Left renal pelvis (tissue), 4 donors: ENCODE results near the gene TM4SF4. TPM values are rescaled to one million over a fixed set of nuclear protein-coding genes. Genes with fewer than 3 reads are reported as not detected.
"Not testable (repeated sequence)": the region's sequence is repeated elsewhere in the genome, so short reads cannot be mapped to it uniquely, and the experiment has no call there.

ENCODE experiments used
- DNase-seq, 4 donors: peaks; one replicate each; pipeline ENCODE4 v3.0.0-alpha.2; 2013; ENCODE audit warnings: low read depth in 4 of 4, low spot score in 3 of 4
- polyA plus RNA-seq, 4 donors: library from polyadenylated mRNA; unstranded; fragments of 120-200 nt; gene quantifications; one replicate each; pipeline ENCODE4 v1.2.1, GENCODE V29; 2013; ENCODE audit not compliant: insufficient read length in 4 of 4

Gene TM4SF4
- 1 to 10 TPM in 3 of 4 donors, under 1 TPM in 1; 0.76 to 2.8 (median 2.6) TPM for polyA plus RNA-seq

GRCh38 chr3:149474250-149474817 lies at the start of gene TM4SF4:
Gene TM4SF4 (plus strand): TSS chr3:149474697. CDS start chr3:149474878, 181 bp downstream.
- DNase-seq = no peak

- DNase-seq = no peak
Measured at GRCh38 chr3:149424918-149425317, 49.6 kb upstream of the TM4SF4 start.

DNA sequence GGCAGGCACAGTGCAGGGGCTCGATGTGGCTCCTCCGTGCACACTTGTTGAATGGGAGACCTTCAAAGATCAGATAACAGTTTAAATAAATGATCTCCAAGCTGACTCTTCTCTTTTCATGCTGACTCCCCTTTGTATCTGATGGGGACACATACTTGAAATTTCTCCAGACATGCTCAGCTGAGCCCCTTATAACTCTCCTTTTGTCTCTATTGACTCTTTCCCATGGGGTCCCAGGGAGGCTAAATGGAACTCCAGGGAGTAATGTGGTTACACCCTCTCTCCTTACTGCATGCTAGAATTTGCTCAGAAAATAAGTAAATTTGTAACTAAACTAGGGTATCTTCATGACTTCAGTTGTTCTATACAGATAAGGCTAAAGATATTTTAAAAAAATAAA lies 48.2 kb upstream of the TM4SF4 start:
- no peak for DNase-seq

DNA sequence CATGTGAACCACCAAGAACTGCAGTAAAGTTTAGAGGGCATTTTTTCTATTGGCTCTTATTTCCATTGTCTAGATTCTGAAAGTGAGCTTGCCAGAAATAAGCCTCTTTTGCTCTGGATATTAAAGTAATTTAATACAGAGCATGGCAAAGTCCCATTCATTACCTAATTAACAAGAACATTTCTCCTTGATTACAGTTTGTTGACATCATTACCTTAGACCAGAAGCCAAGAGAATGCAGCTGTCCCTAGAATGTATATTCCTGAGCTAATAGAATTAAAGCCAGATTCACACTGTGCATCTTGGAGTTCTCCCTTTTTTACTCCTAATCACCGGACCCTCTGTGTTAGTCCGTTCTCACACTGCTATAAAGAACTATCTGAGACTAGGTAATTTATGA lies 46.4 kb upstream of the TM4SF4 start:
- DNase-seq = no peak

DNA sequence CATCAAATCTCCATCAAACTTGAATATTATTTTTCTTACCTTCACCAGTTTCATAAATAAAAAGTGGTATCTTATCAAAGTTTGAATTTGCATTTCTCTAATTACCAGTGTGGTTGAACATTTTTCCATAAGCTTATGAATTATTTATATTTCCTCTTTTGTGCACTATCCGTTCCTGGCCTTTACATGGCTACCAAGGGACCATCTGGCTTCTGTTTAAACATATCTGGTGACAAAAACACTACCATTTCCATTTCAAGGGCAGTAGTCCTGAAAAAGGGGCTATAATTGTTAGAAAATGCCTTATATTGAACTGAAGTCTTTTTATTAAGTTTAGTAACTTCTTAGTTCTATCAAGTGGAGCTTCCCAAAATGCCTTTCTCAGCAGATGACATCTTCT lies 44.3 kb upstream of the TM4SF4 start:
- DNase-seq = no peak

DNA sequence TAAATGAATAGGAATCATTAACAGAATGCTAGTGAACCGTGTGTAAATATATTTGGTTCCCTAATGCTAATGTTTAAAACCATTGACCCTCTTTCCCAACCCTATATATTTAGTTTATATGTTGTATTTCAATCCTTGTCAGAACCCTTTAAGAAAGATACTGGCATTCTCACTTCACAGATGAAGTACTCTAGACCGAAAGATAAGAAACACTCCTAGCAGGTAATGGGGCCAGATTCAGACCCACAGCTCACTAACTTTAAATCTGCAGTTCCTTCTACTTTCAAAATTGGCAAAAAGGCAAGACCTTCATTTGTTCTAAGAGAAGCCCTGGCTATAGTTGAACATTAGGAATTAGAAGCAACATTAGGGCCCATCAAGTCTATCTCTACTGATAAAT lies 42.3 kb upstream of the TM4SF4 start:
- no peak for DNase-seq

DNA sequence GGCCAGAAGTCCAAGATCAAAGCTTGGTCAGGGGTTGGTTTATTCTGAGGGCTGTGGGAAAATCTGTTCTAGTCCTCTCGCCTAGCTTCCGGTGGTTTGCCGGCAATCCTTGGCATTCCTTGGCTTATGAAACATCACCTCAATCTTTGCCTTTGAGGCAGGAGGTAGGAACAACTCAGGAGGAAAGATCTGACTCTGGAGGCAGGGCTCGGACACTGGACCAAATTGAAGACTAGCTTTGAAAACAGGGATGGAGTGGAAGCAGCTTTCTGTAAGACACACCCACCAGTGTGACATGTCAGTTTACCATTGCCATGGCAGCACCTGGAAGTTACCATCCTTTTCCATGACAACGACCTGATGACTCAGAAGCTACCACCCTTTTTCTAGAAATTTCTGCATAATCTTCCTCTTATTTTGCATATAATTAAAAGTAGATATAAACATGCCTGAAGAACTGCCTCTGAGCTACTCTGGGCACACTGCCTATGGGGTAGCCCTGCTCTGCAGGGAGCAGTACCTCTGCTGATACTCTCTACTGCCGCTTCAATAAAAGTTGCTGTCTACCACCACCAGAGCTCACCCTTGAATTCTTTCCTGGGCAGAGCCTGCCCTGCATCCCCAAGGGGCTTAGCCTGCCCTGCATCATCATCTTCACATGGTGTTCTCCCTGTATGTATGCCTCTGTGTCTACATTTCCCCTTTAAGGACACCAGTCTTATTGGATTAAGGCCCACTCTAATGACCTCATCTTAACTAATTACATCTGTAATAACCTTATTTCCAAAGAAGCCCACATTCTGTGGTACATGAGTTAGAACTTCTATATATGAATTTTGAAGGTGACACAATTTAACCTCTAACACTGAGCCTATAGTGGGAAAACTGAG lies 38.3 kb upstream of the TM4SF4 start:
- no peak for DNase-seq

GRCh38 chr3:149437286-149437685 lies 37.2 kb upstream of the TM4SF4 start:
- no peak for DNase-seq

DNA sequence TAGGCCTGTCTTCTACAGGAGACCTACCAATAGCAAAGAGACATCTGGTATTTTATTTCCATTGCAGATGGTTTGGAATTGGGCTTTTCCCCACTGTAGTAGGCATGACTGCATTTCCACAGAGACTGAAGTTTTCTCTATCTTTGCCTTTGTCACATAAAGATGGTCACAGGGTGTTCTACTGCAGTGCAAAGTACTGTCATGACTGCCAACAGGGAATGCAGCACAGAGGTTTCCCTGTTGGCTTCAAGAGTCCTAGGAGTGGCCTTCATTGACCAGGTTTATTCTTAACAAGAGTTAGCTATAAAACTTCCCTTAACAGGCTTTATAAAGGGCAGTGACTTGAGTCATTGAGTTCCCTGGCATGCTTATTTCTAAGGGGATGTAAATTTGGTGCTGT lies 36.8 kb upstream of the TM4SF4 start:
- DNase-seq = no peak

DNA sequence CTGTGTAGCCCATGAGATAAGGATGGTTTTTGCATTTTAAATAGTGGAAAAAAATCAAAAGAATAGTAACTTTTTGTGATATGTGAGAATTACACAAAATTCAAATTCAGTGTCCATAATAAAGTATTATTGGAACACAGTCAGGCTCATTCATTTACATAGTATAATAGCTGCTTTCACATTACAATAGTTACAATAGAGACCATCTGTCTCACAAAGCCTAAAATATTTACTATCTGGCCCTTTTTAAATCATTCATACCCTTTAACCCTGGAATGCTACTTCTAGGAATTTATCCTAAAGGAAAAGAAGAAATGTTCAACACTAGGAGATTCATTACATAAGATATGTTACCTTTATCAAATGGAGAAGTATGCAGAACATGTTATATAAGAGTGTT lies 35.5 kb upstream of the TM4SF4 start:
- no peak for DNase-seq

DNA sequence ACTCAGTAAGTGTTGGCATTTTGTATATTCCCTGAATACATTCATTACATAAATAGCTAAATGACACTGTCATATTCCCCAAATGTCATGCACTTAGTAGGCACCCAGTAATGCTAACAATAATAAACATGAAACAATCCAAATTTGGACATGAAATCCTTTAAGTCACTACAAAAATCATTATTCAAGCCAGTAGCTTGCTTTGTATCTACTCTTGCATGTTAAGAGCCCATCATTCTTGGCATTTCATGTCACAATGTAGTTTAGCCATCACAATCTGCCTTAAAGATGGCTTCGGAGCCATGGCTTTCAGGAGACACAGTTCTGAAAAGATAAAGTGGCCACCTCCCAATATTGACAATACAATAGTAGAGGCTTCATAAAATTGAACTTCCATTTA lies 32.9 kb upstream of the TM4SF4 start:
- no peak for DNase-seq

GRCh38 chr3:149442043-149442442 lies 32.5 kb upstream of the TM4SF4 start:
- no peak for DNase-seq

GRCh38 chr3:149442851-149443544 lies 31.5 kb upstream of the TM4SF4 start:
- DNase-seq = no peak

DNA sequence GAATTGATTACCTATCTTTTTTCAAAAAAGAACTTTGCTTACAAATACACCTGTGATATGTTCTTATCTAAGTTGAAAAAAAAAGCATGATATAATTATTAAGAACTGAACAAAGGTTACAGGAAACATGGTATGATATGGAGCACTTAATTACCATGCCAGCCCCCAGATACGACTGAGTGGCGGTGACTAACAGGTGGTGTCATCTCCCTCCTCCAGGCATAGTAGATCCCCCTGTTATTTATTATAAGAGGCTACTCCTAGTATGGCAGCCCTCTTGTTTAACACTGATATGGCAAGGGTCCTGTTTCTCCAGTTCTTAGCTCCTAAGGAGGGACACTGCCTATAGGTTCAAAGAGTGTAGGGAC lies 31.0 kb upstream of the TM4SF4 start:
- no peak for DNase-seq

DNA sequence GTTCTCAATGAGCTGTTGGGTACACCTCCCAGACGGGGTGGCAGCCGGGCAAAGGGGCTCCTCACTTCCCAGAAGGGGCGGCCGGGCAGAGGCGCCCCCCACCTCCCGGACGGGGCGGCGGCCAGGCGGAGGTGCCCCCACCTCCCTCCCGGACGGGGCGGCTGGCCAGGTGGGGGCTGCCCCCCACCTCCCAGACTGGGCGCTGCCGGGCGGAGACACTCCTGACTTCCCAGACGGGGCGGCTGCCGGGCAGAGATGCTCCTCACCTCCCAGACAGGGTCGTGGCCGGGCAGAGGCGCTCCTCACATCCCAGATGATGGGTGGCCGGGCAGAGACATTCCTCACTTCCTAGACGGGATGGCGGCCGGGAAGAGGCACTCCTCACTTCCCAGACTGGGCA lies 29.6 kb upstream of the TM4SF4 start:
- not testable (repeated sequence) for DNase-seq

- DNase-seq = no peak
Measured at GRCh38 chr3:149448331-149448831, 26.1 kb upstream of the TM4SF4 start.

DNA sequence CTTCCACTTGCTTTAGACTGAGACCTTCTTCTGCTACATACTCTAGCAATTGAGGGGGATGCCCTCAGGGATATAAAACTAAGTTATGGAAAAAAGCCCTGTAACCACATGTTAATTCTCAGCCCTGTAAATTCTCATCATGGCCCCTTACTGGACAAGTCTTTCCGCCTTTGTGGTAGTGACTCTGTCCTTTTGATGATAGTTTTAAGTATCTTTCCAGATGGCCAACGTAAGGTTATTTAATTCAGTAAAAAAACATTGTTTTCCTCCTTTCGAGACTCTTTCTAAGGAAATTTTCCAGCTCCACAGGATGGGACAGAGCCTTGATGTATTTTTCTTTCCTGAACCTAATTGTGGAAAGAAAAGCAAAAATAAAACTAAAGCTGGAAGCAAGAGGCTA lies 25.3 kb upstream of the TM4SF4 start:
- no peak for DNase-seq

DNA sequence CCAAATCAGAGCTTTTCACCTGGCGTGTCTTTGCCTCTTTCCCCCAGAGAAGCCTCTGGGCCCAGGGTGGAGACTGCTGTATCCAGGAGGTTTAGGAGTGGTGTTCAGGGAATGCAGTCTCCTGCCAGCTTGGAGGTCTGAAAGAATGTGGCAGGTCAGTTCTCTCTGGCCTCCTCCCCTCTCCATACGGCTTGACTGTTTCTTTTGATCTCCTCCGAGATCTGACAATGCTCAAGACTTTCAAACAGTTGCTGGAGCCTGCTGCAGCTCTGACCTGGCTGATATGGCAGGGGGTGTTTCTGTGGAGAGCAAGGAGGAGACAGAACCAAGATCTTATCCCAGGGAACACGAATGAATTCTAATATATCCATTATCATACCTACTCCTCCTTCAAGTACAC lies 24.7 kb upstream of the TM4SF4 start:
- DNase-seq = no peak

GRCh38 chr3:149450281-149450680 lies 24.2 kb upstream of the TM4SF4 start:
- DNase-seq = no peak

DNA sequence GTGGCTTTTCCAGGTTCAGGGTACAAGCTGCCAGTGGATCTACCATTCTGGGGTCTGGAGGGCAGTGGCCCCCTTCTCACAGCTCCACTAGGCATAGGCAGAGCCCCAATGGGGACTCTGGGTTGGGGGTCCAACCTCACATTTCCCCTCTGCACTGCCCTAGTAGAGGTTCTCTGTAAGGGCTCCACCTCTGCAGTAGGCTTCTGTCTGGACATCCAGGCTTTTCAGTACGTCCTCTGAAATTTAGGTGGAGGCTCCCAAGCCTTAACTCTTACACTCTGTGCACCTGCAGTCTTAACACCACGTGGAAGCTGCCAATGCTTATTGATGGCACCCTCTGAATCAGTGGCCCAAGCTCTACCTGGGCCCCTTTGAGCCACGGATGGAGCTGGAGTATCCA lies 22.5 kb upstream of the TM4SF4 start:
- no peak for DNase-seq

DNA sequence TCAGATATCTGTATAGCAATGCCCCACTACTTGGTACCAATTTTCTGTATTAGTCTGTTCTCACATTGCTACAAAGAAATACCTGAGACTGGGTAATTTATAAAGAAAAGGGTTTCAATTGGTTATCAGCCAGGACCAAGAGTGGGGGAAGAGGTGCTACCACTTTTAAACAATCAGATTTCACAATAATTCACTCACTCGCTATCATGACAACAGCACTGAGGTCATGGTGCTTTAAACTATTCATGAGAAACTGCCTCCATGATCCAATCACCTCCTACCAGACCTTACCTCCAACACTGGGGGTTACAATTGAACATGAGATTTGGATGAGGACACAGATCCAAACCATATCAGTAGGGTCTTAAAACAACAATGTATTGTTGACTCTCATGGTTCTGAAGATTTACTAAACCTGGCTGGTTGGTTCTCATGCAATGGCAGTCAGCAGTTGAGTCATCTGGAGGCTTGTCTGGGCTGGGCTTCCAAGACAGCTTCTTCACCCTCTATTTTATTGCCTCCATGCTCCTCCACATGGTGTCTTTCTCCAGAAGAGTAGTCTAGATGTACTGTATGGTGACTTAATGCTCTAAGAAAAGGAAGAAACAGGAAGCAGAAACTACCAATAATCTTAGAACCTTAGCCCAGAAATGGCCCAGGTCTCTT lies 21.2 kb upstream of the TM4SF4 start:
- DNase-seq = no peak
